Hematopoietic multipotent progenitor cell treated with erythropoietin and hydrocortisone succinate and interleukin-3 and kit ligand, for 17 days (in vitro differentiated cells): Measurements from ENCODE around the gene ARGLU1.
"Not testable (repeated sequence)": the region's sequence is repeated elsewhere in the genome, so short reads cannot be mapped to it uniquely, and the experiment has no call there.

Source experiments
- DNase-seq: peaks from one replicate; pipeline ENCODE4 v3.0.0-alpha.2; 2015; ENCODE audit warnings: low spot score

The ARGLU1 gene, protein sequence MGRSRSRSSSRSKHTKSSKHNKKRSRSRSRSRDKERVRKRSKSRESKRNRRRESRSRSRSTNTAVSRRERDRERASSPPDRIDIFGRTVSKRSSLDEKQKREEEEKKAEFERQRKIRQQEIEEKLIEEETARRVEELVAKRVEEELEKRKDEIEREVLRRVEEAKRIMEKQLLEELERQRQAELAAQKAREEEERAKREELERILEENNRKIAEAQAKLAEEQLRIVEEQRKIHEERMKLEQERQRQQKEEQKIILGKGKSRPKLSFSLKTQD

GRCh38 chr13:106567474-106568298 lies at the start of gene ARGLU1:
ARGLU1 (minus strand) TSS chr13:106568137; CDS start chr13:106567919, 218 bp downstream.
- DNase-seq, result peak; percentile 92

- DNase-seq, result no peak
Measured at GRCh38 chr13:106617561-106617960, 49.6 kb upstream of the ARGLU1 start.

DNA sequence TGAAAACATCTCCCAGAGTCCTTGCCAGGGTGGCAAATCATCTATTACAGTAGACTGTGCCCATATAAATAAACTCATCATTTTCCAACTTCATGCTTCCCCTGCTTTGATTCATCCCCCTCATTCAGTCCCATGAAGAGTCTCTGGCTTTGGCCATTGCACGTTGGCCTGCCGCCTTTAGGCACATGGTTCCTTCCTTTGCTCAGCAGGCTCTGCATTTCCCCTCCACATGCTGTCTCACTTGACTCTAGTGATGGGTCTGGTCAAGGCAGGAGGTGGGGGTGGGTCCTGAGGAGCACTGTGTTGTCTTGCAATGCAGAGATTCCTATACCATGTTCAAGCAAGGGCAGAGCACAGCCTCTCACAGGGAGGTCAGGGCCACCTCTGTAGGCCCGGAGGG lies 48.8 kb upstream of the ARGLU1 start:
- no peak for DNase-seq

GRCh38 chr13:106614874-106615273 lies 46.9 kb upstream of the ARGLU1 start:
- DNase-seq, result no peak

DNA sequence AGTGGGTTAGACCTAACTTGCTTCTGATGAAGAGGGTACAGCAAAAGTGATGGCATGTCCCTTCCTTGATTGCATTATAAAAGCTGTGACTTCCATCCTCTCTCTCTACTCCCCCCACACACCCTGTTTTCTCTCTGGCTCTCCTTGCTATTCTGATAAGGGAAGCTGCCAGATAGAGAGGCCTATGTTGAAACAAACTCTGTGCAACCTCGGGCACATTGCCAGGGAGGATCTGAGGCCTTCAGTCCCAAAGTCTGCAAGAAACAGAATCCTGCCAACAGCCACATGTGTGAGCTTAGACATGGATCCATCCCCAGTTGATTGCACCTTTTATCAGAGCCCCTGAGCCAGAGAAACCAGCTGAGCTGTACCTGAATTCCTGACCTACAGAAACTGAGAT lies 44.8 kb upstream of the ARGLU1 start:
- DNase-seq, result no peak

GRCh38 chr13:106610486-106610885 lies 42.5 kb upstream of the ARGLU1 start:
- DNase-seq, result no peak

DNA sequence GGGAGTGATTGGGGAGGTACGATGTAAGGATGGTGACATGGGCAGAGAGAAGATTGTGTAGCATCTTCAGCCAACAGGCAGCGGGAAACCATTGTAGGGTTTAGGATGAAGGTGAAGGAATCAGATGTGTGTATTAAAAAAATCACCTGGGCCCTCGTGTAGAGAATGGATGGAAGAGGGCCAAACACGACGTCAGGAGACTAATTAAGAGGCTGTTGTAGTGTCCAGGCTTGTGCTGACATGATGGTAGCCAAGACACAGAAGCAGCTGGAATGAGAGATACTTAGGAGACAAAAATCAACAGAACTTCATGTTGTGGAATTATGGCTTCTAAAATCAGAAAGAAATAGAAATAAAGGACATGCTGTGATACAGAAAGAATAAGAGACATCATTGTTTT lies 41.2 kb upstream of the ARGLU1 start:
- no peak for DNase-seq

DNA sequence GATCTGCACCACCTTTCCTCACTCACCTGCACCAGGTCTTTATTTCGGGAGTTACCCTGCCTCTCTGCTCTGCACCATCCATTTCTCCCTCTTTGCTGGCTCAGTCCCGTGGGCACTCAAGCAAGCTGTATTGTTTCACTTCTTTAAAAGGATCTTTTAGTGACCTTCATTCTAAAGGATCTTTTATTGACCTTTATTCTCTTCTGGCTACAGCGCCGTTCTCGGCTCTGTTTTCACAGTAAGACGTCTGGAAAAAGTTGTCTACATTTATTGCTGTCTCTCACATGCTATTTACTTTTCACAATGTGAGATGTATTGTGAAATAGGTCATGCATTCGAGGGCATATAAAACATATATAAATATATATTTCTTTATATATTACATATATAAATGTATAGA lies 35.6 kb upstream of the ARGLU1 start:
- DNase-seq, result no peak

DNA sequence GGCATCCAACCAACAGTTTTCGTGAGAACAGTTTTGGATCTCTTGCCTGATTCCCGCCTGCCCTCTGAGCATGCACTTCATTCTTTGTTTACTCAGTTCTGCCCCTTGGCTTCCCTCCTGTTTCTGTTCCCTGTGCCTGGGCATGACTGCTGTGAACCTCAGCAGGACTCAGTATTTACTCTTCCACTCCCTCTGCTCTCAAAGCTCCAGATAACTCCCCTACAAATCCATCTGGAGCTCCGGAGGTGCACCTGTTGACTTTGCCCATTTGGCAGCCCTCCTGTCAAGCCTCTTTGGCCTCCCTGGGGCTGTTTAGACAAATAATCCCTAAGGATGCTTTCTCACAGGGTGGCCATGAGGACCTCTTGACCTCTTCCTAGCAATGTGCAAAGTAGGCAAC lies 34.2 kb upstream of the ARGLU1 start:
- DNase-seq, result no peak

GRCh38 chr13:106601489-106601888 lies 33.6 kb upstream of the ARGLU1 start:
- DNase-seq, result no peak

DNA sequence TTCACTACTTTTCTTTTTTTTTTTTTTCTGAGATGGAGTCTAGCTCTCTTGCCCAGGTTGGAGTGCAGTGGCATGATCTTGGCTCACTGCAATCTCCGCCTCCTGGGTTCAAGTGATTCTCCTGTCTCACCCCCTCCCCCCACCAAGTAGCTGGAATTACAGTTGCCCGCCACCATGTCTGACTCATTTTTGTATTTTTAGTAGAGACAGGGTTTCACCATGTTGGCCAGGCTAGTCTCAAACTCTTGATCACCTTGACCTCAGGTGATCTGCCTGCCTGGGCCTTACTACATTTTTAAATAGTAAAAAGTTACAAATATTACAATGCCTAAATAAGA lies 32.8 kb upstream of the ARGLU1 start:
- not testable (repeated sequence) for DNase-seq

DNA sequence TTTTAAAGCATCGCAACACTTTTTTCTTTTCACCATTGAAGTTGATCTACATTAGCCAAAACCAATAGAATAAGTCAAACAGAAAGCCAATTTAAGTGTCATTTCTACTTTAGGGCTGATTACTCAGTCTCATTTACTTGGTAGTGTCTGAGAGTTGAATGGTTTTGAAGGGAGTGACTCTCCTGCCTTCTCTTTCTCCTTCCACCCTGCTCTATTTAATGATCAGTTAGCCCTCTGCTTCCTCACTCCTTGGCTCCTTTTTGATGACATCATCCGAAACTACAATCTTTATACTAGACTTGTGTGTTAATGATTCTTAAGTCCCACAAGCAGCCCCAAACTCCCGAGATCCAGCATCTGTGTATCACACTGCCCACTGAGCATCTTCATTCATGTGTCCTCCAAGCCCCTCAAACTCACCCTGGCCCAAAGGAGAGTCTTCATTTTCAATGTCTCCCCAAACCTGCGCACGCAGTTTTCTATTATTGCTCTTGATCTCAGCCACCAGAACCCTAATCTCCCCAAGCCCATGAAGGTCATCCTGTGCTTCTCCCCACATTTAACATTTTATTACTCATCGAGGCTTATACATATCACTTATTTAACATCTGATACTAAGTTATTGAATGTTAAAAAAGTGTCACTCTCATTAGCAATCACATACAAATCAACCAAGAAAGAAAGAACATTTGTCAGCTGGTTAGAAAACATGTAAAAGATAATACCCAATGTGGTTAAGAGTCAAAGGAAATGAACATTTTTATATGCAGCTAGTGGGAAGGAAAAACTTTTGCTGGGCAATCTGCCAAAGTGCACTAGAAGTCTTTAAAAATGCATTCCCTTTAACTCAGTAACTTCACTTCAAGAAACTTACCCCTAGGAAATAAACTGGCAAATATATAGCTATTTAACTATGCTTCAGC lies 32.2 kb upstream of the ARGLU1 start:
- DNase-seq, result no peak

GRCh38 chr13:106597749-106598395 lies 29.9 kb upstream of the ARGLU1 start:
- DNase-seq, result no peak

GRCh38 chr13:106597186-106597585 lies 29.2 kb upstream of the ARGLU1 start:
- DNase-seq, result no peak

DNA sequence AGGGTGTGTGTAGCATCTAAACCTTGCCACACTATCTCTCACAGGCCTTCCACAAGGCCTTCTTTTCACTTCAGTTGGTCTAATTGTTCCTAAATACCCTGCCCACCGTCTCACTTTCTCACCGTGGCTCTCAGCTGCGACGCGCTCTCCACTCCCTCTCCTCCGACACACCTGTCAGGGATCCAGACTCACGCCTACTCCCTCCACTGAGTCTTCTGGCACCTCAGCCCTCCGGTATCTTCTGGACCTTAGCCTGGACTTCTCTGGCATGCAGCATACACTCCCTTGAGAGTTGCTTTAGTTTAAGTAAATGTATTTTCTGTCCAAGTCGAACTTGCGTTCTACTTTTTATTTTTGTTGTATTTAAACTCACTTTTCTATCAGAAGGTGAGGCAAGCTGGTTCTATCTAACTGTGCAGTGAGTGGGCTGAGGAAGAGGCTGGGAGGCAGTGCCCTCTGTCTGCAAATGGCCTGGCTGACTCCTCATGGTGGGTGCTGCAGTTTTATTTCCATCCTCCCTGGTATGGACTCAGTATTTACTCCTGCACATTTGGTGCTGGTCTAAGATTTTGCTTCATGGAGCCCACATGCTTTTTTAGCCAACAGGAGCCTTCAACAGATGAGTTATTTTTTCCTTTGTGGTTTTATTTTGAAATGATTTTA lies 28.5 kb upstream of the ARGLU1 start:
- DNase-seq, result no peak

DNA sequence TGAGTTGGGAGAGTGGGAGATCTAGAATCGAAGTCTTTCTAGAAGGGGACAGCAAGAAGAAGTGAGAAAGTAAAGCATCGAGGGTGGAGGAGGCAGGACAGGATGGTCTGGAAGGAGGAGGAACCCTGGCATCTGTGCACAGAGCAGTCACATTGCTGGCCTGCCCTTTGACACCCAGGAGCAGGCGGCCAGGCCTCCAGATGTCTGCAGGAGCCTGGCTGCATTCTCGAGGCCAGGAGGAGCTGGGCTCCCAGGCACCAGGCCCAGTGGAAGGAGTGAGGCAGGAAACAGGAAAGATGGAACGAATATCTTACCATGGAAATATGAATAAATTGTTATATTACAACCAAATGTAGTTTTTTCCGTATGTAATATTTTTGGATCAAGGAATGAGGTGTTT lies 27.7 kb upstream of the ARGLU1 start:
- no peak for DNase-seq

DNA sequence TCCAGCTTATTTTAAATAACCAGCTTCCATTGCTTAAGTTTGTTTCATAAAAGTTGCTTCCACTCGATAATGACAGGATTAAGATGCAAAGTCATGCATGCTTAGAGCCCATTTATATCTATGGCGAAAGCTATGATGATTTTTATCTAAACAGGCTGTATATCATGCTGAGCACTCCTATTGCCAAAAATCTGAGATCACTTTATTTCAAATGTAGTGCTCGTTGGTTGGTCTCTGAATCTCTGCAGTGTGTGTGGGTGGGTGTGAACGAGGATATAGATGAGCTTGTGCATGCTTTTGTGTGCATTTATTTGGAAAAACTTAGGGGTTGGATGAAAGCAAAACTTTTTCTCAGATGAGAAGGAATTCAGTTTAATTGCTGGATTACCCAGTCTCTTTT lies 27.0 kb upstream of the ARGLU1 start:
- no peak for DNase-seq

DNA sequence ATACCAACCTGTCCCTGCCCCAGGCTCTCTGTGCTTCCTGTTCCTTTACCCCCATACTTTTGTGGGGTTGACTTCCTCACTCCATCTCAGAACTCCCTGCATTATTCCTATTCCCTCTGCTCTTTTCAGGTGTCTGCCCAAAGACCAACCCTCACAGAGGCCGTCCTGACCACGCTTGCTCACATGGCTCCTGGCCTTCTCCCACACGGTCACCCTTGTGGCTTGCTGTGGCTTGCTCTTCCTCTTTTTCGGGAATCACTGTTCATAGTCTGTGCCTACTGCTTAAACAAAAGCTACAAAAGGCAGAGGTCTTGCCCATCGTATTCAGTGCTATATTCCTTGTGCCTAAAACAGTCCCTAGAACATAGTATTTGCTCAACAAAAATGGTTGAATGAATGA lies 25.2 kb upstream of the ARGLU1 start:
- no peak for DNase-seq

DNA sequence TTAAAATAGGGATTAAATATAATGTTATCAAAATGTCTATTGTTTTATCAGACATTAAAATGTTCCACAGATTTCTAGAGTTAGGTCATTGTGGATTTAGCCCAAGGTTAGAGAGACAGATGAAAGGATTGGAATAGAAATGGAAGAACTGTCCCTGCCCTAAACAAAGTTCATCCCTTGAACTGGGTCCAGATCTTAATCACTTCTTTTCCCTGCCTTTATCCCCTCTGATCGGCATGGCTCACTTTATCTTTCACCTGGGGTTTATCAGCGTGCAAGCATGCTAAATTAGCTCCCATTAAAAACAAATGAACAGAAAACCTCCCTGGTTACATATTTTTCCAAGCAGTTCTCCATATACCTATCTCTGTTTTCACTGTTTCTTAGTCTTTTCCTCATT lies 23.4 kb upstream of the ARGLU1 start:
- no peak for DNase-seq

- no peak for DNase-seq
Measured at GRCh38 chr13:106589716-106590115, 21.8 kb upstream of the ARGLU1 start.

DNA sequence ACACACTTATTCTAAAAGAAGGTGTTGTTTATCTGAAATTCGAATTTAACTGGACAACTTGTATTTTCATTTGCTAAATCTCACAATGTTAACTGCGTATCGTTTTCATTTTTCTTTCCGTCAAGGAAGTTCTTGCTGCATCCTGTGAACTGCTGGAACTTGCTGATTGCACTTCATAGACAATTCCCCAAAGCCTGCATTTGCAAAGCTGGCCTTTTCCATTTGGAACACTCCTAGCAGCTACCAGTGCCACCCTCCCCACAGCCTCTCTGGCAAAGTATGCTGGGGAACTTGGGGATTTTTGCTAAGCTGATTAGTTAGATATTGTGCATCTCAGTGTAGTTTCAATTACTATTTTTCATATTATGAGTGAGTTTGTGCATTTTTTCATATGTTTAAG lies 20.4 kb upstream of the ARGLU1 start:
- no peak for DNase-seq

DNA sequence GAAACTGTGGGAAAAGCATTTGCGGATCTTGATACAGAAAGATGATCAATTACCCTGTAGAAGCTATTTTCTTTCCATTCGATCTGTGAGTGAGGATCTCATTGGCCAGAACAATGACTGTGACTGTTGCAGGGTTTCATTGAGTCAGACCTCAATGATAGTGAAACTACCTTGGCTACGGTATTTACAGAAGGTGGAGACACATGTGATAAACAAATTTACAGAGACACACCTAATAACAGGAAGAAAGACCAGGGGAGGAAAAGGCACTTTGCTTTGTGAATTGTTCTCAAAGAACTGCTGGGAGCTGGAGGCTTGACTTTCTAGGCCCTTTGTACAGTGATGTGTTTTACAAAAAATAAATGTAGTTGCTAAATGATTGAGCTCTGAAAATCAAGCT lies 19.9 kb upstream of the ARGLU1 start:
- no peak for DNase-seq
